AG04449 (cell line): Measurements from ENCODE around the gene TUT7.

Source experiments
- CTCF ChIA-PET: fragments of 350-600 bp; formaldehyde crosslinking; extraction: SDS; loops from one replicate; lab custom pipeline; 2021; ENCODE audit warnings: antibody characterized with exemption; lab: Yijun Ruan, JAX
- POLR2A ChIA-PET: fragments of 400-600, 350-600 bp; formaldehyde crosslinking; extraction: SDS; loops from one replicate; lab custom pipeline; 2020; ENCODE audit warnings: antibody characterized with exemption, inconsistent platforms; lab: Yijun Ruan, JAX
- DNase-seq: peaks from one replicate; pipeline ENCODE4 v3.0.0-alpha.2; 2010; ENCODE audit warnings: low read depth, low spot score
- H3K4me3 ChIP-seq: 2 replicates; pipeline ENCODE4 v1.5.1; 2011; ENCODE audit warnings: low read depth, mild to moderate bottlenecking, control low read depth, low read length
- TF ChIP-seq, protein P1 (sequence below): IDR thresholded peaks from one replicate; pipeline ENCODE4 v1.5.1; 2011; ENCODE audit warnings: mild to moderate bottlenecking, moderate library complexity, low read length, control low read depth, inconsistent platforms; ENCODE audit not compliant: insufficient read depth; ENCODE audit errors: missing control alignments

Gene TUT7

DNA sequence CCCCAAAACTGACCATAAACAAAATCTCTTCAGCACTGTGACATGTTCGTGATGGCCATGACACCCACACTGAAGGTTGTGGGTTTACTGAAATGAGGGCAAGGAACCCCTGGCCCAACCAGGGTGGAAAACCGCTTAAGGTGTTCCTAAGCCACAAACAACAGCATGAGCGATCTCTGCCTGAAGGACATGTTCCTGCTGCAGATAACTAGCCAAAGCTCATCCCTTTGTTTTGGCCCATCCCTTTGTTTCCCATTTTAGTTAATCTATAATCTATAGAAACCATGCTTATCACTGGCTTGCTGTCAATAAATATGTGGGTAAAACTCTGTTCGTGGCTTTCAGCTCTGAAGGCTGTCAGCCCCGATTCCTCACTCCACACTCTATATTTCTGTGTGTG, 21.8 kb upstream of the TUT7 start:
- no peak overlapping the region for H3K4me3 ChIP-seq
- POLR2A ChIA-PET: no interaction called here
- TF ChIP-seq, protein P1, sequence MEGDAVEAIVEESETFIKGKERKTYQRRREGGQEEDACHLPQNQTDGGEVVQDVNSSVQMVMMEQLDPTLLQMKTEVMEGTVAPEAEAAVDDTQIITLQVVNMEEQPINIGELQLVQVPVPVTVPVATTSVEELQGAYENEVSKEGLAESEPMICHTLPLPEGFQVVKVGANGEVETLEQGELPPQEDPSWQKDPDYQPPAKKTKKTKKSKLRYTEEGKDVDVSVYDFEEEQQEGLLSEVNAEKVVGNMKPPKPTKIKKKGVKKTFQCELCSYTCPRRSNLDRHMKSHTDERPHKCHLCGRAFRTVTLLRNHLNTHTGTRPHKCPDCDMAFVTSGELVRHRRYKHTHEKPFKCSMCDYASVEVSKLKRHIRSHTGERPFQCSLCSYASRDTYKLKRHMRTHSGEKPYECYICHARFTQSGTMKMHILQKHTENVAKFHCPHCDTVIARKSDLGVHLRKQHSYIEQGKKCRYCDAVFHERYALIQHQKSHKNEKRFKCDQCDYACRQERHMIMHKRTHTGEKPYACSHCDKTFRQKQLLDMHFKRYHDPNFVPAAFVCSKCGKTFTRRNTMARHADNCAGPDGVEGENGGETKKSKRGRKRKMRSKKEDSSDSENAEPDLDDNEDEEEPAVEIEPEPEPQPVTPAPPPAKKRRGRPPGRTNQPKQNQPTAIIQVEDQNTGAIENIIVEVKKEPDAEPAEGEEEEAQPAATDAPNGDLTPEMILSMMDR: no peak
- DNase-seq: no peak
- CTCF ChIA-PET: no interaction called here

DNA sequence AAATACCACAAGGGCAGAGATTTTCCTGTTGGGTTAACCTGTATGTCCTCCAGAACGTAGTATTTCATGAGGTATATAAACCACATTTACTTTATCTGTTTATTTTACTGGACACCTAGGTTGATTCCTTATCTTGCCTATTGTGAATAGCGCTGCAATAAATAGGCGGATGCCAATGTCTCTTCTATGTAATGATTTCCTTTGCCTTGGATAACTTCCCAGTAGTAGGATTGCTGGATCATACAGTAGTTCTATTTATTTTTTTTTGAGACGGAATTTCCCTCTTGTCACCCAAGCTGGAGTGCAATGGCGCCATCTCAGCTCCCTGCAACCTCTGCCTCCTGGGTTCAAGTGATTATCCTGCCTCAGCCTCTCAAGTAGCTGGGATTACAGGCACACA, 15.6 kb upstream of the TUT7 start:
- H3K4me3 ChIP-seq: no peak overlapping the region
- TF ChIP-seq, protein P1: no peak
- CTCF ChIA-PET: no interaction called here
- POLR2A ChIA-PET: no interaction called here
- DNase-seq: no peak

DNA sequence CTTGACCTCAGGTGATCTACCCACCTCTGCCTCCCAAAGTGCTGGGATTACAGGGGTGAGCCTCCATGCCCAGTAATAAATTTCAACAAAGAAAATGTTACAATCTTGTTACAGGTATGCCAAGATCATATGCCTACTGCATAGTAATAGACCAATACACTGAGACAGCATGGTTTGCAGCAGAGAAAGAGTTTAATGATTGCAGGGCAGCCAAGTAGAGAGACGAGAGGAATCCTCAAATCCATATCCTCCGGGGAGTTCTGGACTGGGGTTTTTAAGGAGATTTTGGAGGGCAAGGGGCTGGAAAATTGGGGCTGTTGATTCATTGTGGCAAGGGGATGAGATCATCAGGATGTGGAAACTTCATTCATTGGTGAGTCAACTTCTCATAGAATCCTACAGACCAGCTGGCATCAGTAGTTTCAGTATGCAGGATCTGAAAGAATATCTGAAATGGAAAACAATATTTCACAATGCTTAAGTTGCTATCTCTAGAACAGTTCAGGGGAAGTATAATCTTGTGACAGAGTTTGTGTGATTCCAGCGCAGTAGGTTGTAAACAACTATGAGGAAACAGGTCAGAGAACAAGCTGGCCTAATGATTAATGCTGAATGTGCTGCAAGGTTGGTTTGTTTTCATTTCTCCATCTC, 14.8 kb upstream of the TUT7 start:
- ChIA-PET POLR2A (no interaction called here), CTCF (no interaction called here)
- no peak overlapping the region for H3K4me3 ChIP-seq
- TF ChIP-seq, protein P1: no peak
- no peak for DNase-seq

DNA sequence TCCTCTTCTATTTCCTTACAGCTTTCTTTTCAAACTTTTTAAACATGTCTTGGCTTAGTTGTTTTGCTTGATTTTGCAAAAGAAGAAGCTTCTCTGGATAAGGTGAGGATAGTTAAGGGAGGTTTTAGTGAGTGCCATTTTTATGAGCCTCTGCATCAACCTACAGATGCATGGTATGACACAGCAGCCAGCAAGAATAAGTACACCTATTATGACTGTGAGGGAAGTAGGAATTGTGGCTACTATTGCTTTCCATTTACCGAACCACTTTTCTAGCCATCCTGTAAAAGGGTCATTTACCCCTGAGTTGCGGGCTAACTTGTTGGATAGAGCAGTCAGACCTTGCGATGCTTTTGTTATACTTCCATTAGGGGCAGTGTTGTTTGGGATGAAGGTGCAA, 7.0 kb upstream of the TUT7 start:
- ChIA-PET POLR2A (no interaction called here), CTCF (no interaction called here)
- TF ChIP-seq, protein P1: no peak
- DNase-seq: no peak
- H3K4me3 ChIP-seq: no peak overlapping the region

DNA sequence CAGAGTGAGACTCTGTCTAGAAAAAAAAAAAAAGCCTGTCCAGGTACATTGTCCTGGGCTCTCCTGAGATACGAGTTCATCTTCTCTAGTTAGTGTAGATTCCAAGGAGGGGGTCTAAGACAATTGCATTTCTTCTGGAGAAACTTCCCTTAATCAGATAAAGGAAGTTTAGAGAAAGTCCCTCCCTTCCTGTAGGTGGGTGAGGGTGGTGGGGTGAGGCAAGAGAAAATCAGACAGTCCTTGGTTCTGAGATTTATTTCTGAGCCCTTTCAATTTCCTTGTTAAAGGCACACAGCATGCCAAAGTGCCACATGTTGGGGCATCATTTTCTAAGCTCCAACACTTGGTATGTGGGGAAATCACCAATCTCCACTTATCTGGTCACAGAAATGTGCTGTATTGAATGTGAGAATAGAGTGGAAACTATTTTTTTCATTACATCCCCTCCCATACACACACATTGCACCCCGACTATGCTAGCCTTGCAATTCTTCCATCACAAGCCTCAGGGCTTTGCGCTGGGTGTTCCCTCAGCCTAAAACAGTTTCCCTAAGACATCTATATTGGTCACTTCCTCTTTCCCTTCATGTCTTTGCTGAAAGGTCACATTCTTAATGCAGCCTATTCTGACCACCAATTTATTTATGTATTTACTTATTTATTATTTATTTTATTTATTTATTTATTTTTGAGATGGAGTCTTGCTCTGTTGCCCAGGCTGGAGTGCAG, 5.1 kb upstream of the TUT7 start:
- DNase-seq: no peak
- TF ChIP-seq, protein P1: no peak
- CTCF ChIA-PET: no interaction called here

More for the DNA sequence above, 5.1 kb upstream of the TUT7 start:
- no peak overlapping the region for H3K4me3 ChIP-seq
- POLR2A ChIA-PET: no interaction called here
